ENCODE measurements around the gene SEC24B. TPM values are rescaled to one million over a fixed set of nuclear protein-coding genes. Genes with fewer than 3 reads are reported as not detected.

The SEC24B gene
- total RNA-seq, 4 donors from 2014 or later, result 20.4 to 38.5 (median 29.1) TPM

GRCh38 chr4:109408711-109409110 is 24.9 kb upstream of the SEC24B start:
- WGBS, 2 donors, result 72 to 80% methylated on average over 3 of the region's 3 CpGs
- intact Hi-C loops (cut with DNase I), result loop anchor here (10.0 kb wide), 1 partner anchor 574 kb away; no protein-coding TSS in a partner anchor
- TF ChIP-seq, protein P1, sequence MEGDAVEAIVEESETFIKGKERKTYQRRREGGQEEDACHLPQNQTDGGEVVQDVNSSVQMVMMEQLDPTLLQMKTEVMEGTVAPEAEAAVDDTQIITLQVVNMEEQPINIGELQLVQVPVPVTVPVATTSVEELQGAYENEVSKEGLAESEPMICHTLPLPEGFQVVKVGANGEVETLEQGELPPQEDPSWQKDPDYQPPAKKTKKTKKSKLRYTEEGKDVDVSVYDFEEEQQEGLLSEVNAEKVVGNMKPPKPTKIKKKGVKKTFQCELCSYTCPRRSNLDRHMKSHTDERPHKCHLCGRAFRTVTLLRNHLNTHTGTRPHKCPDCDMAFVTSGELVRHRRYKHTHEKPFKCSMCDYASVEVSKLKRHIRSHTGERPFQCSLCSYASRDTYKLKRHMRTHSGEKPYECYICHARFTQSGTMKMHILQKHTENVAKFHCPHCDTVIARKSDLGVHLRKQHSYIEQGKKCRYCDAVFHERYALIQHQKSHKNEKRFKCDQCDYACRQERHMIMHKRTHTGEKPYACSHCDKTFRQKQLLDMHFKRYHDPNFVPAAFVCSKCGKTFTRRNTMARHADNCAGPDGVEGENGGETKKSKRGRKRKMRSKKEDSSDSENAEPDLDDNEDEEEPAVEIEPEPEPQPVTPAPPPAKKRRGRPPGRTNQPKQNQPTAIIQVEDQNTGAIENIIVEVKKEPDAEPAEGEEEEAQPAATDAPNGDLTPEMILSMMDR (IDR thresholded peaks at IDR 0.05), result no peak
- no peak for TF ChIP-seq POLR2A (IDR thresholded peaks at IDR 0.05)
- no peak for DNase-seq
- Histone ChIP-seq H3K27ac (no peak overlapping the region), H3K4me1 (peaks cover 0 to 12% (median 0%) of the 10 kb centered on the region in 3 donors), H3K36me3 (no peaks in the 10 kb centered on the region), H3K27me3 (no peaks in the 10 kb centered on the region), H3K4me3 (no peak overlapping the region), H3K9me3 (no peaks in the 10 kb centered on the region)

DNA sequence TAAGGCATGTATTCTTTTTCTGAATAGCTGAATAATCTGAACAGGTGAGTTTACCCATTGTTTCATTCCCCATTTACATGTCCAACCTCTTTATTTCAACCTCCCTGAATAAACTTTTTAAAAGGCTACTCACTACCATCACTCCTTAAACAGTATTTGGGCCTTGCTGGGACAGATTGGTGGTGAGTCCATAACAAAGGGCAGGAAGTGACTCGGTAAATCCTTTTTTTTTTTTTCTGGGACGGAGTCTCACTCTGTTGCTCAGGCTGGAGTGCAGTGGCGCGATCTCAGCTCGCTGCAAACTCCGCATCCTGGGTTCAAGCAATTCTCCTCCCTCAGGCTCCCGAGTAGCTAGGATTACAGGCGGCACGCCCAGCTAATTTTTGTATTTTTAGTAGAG is 23.4 kb upstream of the SEC24B start:
- Histone ChIP-seq H3K9me3 (no peaks in the 10 kb centered on the region), H3K4me3 (no peak overlapping the region), H3K36me3 (no peaks in the 10 kb centered on the region), H3K4me1 (peaks cover 0 to 12% (median 0%) of the 10 kb centered on the region in 3 donors), H3K27ac (no peak overlapping the region), H3K27me3 (no peaks in the 10 kb centered on the region)
- DNase-seq, result no peak
- 84 to 85% methylated on average over 7 to 9 of the region's 9 CpGs for WGBS, 2 donors
- intact Hi-C loops (cut with DNase I), result no loop called here
- TF ChIP-seq, protein P1 (IDR thresholded peaks at IDR 0.05), result no peak
- TF ChIP-seq POLR2A (IDR thresholded peaks at IDR 0.05), result no peak

DNA sequence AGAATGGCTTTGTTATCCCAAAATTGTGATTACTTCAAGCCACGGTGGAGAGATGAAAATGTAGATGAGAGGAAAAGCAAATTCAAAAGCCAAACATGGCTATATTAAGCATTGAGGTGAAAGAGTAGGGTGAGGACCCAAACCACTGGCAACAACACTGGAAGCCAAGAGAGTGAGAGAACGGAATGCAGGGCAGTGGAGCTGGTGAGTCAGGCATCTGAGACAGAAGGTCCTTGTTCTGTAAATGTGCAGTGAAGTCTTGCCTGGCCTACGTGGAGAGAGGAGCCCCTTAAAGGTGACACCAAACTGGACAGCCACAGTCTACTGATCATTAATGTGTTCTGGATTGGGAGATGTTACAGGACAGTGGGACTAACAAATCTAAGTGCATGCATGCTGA is 22.8 kb upstream of the SEC24B start:
- peaks cover 0 to 12% (median 0%) of the 10 kb centered on the region in 3 donors for H3K4me1 ChIP-seq
- no peak overlapping the region for H3K4me3 ChIP-seq
- TF ChIP-seq POLR2A (IDR thresholded peaks at IDR 0.05), result no peak
- TF ChIP-seq, protein P1 (IDR thresholded peaks at IDR 0.05), result no peak
- no peak overlapping the region for H3K27ac ChIP-seq
- WGBS, 2 donors, result 77 to 79% methylated on average over 3 of the region's 3 CpGs
- DNase-seq, result no peak
- intact Hi-C loops (cut with DNase I), result no loop called here
- no peaks in the 10 kb centered on the region for H3K27me3 ChIP-seq
- H3K9me3 ChIP-seq, result no peaks in the 10 kb centered on the region
- H3K36me3 ChIP-seq, result no peaks in the 10 kb centered on the region

GRCh38 chr4:109411964-109412363 is 21.7 kb upstream of the SEC24B start:
- 36 to 46% methylated on average over 1 to 2 of the region's 2 CpGs for WGBS, 2 donors
- Histone ChIP-seq H3K27ac (no peak overlapping the region), H3K36me3 (no peaks in the 10 kb centered on the region), H3K9me3 (no peaks in the 10 kb centered on the region), H3K4me1 (peaks cover 0 to 12% (median 0%) of the 10 kb centered on the region in 3 donors), H3K4me3 (no peak overlapping the region), H3K27me3 (no peaks in the 10 kb centered on the region)
- no peak for DNase-seq
- intact Hi-C loops (cut with DNase I), result no loop called here
- TF ChIP-seq POLR2A (IDR thresholded peaks at IDR 0.05), result no peak
- TF ChIP-seq, protein P1 (IDR thresholded peaks at IDR 0.05), result no peak

- DNase-seq, result no peak
- Histone ChIP-seq H3K27me3 (no peaks in the 10 kb centered on the region), H3K36me3 (no peaks in the 10 kb centered on the region), H3K9me3 (no peaks in the 10 kb centered on the region), H3K27ac (no peak overlapping the region), H3K4me3 (no peak overlapping the region), H3K4me1 (peaks cover 0 to 12% (median 0%) of the 10 kb centered on the region in 3 donors)
- TF ChIP-seq POLR2A (IDR thresholded peaks at IDR 0.05), result no peak
- TF ChIP-seq, protein P1 (IDR thresholded peaks at IDR 0.05), result no peak
- WGBS, 2 donors, result 68 to 71% methylated on average over 1 of the region's 1 CpG
- intact Hi-C loops (cut with DNase I), result no loop called here
These were observed 20.8 kb upstream of the SEC24B start for GRCh38 chr4:109412776-109413175.

All from esophagus squamous epithelium (tissue), 5 donors.